ENCODE results near the gene ADGRD1.
A peak's percentile ranks its signal among the peaks of the same experiment; 100 is the strongest.

The ADGRD1 gene

GRCh38 chr12:131043401-131043871 lies 89.7 kb downstream of the ADGRD1 start:
- DNase-seq (ENCODE audit: low read depth): no peak
- no peak overlapping the region for H3K4me3 ChIP-seq (ENCODE audit: low read depth, low read length)
- TF ChIP-seq, protein P1, sequence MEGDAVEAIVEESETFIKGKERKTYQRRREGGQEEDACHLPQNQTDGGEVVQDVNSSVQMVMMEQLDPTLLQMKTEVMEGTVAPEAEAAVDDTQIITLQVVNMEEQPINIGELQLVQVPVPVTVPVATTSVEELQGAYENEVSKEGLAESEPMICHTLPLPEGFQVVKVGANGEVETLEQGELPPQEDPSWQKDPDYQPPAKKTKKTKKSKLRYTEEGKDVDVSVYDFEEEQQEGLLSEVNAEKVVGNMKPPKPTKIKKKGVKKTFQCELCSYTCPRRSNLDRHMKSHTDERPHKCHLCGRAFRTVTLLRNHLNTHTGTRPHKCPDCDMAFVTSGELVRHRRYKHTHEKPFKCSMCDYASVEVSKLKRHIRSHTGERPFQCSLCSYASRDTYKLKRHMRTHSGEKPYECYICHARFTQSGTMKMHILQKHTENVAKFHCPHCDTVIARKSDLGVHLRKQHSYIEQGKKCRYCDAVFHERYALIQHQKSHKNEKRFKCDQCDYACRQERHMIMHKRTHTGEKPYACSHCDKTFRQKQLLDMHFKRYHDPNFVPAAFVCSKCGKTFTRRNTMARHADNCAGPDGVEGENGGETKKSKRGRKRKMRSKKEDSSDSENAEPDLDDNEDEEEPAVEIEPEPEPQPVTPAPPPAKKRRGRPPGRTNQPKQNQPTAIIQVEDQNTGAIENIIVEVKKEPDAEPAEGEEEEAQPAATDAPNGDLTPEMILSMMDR (IDR thresholded peaks at IDR 0.05; ENCODE audit: low read depth, low read length): no peak
- no peak for TF ChIP-seq MAX (IDR thresholded peaks at IDR 0.05; ENCODE audit: low read depth, low read length)
- TF ChIP-seq POLR2A (IDR thresholded peaks at IDR 0.05; ENCODE audit: extremely low read depth, insufficient read length): no peak
- no peak for TF ChIP-seq MYC (IDR thresholded peaks at IDR 0.05; ENCODE audit: low read depth, low read length)

GRCh38 chr12:131044136-131044535 lies 90.4 kb downstream of the ADGRD1 start:
- no peak for DNase-seq (ENCODE audit: low read depth)
- peak overlapping the region; percentile 45 for H3K4me3 ChIP-seq (ENCODE audit: low read depth, low read length)
- TF ChIP-seq, protein P1 (IDR thresholded peaks at IDR 0.05; ENCODE audit: low read depth, low read length): no peak

GRCh38 chr12:131044760-131045381 lies 91.2 kb downstream of the ADGRD1 start:
- DNase-seq (ENCODE audit: low read depth): peak; percentile 83
- TF ChIP-seq MYC (IDR thresholded peaks at IDR 0.05; ENCODE audit: low read depth, low read length): peak; percentile 85
- TF ChIP-seq, protein P1 (IDR thresholded peaks at IDR 0.05; ENCODE audit: low read depth, low read length): no peak
- peak; percentile 88 for TF ChIP-seq MAX (IDR thresholded peaks at IDR 0.05; ENCODE audit: low read depth, low read length)
- peak; percentile 28 for TF ChIP-seq POLR2A (IDR thresholded peaks at IDR 0.05; ENCODE audit: extremely low read depth, insufficient read length)
- peak overlapping the region; percentile 45 for H3K4me3 ChIP-seq (ENCODE audit: low read depth, low read length)

- no peak overlapping the region for H3K4me3 ChIP-seq (ENCODE audit: low read depth, low read length)
- no peak for TF ChIP-seq MYC (IDR thresholded peaks at IDR 0.05; ENCODE audit: low read depth, low read length)
- TF ChIP-seq MAX (IDR thresholded peaks at IDR 0.05; ENCODE audit: low read depth, low read length): no peak
- TF ChIP-seq, protein P1 (IDR thresholded peaks at IDR 0.05; ENCODE audit: low read depth, low read length): no peak
- TF ChIP-seq POLR2A (IDR thresholded peaks at IDR 0.05; ENCODE audit: extremely low read depth, insufficient read length): no peak
- no peak for DNase-seq (ENCODE audit: low read depth)
Measured at GRCh38 chr12:131045705-131046460, 92.2 kb downstream of the ADGRD1 start.

GRCh38 chr12:131046813-131047788 lies 93.4 kb downstream of the ADGRD1 start:
- peak; percentile 67 for DNase-seq (ENCODE audit: low read depth)
- no peak overlapping the region for H3K4me3 ChIP-seq (ENCODE audit: low read depth, low read length)
- TF ChIP-seq MAX (IDR thresholded peaks at IDR 0.05; ENCODE audit: low read depth, low read length) (peak; percentile 67; the same call in 1 of the 2 replicates), MYC (IDR thresholded peaks at IDR 0.05; ENCODE audit: low read depth, low read length) (no peak; the same call in 1 of the 2 replicates), POLR2A (IDR thresholded peaks at IDR 0.05; ENCODE audit: extremely low read depth, insufficient read length) (no peak)
- TF ChIP-seq, protein P1 (IDR thresholded peaks at IDR 0.05; ENCODE audit: low read depth, low read length): peak; percentile 40

Measured in NB4 (cell line).